GM10847 (cell line): ENCODE data around the gene TTC17.

Experiments used
- POLR2A ChIP-seq: IDR thresholded peaks from 2 replicates; pipeline ENCODE4 v1.6.1; 2011; ENCODE audit not compliant: insufficient read length; ENCODE audit errors: extremely low read depth

TTC17 gene

GRCh38 chr11:43542750-43543712 lies 184.3 kb downstream of the TTC17 start:
- TF ChIP-seq POLR2A, result no peak
